Right ventricle myocardium inferior (tissue), 1 donor: ENCODE measurements around the gene HAUS3. TPM values are rescaled to one million over a fixed set of nuclear protein-coding genes. Genes with fewer than 3 reads are reported as not detected.
"Not testable (repeated sequence)": the region's sequence is repeated elsewhere in the genome, so short reads cannot be mapped to it uniquely, and the experiment has no call there.

Experiments
- ATAC-seq: fragments of 200-7000 bp; cut with Tn5 transposase; one replicate; pipeline ENCODE4 v1.9.1; 2020; ENCODE audit warnings: mild to moderate bottlenecking, moderate library complexity
- DNase-seq: peaks from one replicate; pipeline ENCODE4 v3.0.0; 2021; ENCODE audit errors: missing footprints
- intact Hi-C: fragments of 100-400 bp; cut with DNase I; formaldehyde crosslinking; loops from one replicate; pipeline ENCODE4 v1.11.0; 2022
- total RNA-seq: library from RNA; stranded (reverse); fragmentation: NEBNext Ultra II Directional; extraction: Animal tissue kit (Norgen Biotek cat#: 25700); gene quantifications from one replicate; pipeline ENCODE4 v1.2.1, GENCODE V29; 2021
- donor health status: DM: no; HTN: yes; CAD: no; lungs with severe emphysema.

HAUS3 gene
- total RNA-seq, 1 donor from 2014 or later: 7.7 TPM

DNA sequence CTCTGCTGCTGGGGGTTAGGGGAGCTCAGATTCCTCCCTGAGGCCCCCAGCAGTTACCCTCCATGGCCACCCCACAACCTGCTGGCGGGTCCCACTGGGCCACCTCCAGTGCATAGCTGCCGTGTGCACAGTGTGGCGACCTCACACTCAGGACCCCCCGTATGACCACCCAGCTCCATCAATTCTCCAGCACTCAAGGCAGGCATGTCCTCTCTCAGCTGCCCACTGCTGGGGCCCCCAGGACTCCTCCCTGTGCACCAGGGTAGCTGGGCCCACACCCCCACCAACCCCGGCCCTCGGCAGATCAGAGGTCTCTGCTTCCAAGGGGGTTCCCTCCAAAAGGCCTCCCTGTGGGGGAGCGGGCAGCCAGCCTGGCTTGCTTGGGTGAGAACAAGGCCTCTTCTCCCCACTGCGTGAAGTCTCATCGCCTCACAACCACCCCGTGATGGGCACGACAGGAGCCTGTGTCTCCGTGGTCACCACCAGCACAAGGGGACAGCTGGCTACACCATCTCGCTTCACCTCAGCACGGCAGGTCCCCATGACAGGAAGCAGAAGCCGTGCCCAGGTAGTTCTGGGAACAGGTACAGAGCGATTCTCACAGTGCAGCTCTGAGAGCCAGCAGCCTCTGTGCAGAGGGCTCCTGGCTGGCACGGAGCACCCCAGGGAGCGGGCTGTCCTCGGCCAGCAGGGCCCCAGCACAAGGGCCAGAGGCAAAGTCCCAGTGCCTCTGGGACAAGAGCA is 4.6 kb upstream of the HAUS3 start:
- no peak for ATAC-seq
- intact Hi-C loops: no loop called here
- DNase-seq: peak; percentile 65

DNA sequence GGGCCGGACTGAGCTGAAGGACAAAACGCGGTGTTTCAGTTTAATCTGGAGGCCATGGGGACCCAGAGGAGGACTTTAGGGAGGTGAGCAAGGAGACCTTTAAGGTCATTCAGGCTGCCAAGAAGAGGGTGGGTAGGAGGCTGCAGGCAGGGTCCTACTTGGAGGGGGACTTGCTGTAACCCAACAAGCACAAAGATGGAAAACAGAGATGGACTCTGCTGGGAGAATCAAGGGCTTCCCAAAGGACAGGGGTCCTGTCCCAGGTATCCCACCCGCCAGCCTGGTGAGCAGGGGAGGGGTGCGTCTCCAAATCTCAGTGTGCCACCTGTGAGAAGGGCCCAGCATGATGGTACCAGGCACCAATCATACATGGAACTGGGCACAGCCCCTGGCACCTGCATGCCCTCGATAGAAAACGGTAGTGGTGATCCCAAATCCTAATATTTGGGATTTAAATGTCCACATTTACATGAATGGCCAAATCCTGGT is 3.9 kb upstream of the HAUS3 start:
- no peak for DNase-seq
- intact Hi-C loops: no loop called here
- no peak for ATAC-seq

DNA sequence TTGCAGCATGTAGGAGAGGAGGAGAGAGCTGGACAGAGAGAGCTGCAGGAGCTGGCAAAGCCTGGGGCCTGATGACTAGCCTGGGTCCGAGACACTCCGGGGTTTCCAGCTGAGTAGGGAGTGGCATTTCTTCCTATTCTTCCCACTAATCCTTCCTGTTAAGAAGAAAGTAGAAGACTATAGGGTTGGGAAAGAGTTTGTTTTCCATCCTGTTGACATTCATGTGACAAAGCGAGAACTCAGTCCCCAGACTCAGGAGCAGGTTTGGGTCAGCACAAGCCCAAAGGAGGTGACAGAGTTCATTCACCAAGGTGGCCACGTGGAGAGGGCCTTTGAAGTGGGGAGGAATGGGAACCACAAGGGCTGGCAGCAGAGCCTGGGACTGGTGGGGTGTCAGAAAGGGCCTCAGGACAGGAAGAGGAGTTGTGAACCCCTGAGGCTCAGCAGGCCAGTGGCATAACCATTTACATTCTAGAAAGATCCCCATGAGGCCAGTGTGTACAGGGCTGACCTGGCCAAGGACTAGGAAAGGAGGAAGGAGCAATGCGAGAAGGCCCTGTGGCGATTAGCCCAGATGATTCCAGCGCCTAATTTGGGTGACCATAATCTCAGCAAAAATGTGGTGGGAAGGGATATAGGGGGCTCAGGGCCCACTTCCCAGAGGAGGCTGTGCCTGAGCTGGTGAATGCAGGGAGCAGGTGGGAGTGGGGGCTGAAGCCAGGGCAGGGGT is 3.3 kb upstream of the HAUS3 start:
- DNase-seq (no peak), ATAC-seq (no peak)
- intact Hi-C loops: no loop called here

DNA sequence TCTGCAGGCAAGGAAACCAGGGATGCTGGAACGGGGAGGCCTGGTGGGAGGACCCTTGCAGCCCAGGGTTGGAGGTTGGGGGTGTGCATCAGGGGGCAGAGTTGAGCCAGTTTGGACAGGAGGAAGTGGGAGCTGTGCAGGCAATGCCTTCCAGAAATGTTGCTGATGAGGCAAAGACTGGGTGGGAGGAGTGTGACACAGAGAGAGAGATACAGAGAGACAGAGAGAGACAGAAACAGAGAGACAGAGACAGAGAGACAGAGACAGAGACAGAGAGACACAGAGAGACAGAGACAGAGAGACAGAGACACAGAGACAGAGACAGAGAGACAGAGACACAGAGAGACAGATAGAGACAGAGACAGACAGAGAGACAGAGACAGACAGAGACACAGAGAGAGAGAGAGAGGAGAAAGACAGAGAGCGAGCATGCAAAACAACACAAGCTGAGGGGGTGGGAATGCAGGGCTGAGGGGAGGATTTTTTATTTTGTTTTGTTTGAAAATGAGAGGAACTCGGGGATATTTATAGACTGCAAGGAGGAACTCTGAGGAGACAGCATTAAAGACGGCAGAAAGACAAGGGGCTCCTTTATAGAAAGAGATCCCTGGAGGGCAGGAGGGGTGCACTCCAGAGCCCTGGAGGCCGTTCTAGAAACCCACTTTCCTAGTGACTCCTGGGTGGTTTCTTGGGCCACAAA is 1.9 kb upstream of the HAUS3 start:
- intact Hi-C loops: loop anchor here (2.0 to 5.0 kb wide), 2 partner anchors 13 to 173 kb away; partner anchors contain the start of genes CFAP99 and ZFYVE28
- ATAC-seq: peak; percentile 40

DNA sequence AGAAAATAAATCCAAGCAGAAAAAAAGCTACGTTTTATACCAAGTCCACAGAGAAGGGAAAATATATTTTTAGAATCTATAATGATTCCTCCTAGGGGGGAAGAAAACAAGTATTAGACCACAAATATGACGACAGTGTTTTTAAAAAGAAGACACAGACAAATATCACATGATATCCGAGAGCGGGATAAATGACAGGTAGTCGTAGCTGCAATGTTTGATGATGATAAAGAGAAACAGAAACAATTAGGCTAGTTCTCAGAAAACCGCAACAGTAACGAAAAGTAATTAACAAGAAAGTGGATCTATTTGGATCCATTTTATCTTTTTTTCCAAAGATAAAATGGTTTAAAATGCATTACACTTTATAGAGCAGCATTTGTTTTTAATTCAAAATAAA is 918 bp downstream of the HAUS3 start:
- DNase-seq: no peak
- no peak for ATAC-seq
- intact Hi-C loops: loop anchor here (5.0 kb wide), 1 partner anchor 176 kb away; the partner anchor contains the start of genes CFAP99 and ZFYVE28

More for the DNA sequence above, 1.9 kb upstream of the HAUS3 start:
- peak; percentile 75 for DNase-seq

DNA sequence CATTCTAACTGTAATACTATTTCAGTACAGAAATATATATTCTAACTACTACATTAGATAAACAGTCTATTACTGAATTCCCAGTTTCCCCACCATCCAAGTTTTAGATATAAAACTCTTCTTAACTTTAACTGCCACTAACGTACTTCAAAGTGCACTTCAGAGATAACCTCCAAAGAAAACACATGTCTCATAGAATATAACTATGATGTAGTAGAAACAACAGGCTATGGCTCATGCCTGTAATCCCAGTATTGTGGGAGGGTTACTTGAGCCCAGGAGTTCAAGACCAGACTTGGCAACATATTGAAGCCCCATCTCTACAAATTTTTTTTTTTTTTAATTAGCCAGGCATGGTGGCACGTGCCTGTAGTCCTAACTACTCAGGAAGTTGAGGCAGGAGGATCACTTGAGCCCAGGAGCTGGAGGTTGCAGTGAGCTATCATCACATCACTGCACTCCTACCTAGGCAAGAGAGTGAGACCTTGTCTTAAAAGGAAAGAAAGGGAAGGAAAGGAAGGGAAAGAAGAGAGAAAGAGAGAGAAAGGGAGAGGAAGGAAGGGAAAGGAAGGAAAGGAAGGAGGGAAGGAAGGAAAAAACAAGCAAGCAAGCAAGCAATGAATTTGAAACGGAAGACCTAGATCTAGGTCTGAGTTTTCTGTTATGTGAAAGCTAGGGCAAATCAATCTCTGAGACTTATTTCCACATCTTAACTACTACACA is 4.8 kb downstream of the HAUS3 start:
- DNase-seq: no peak
- intact Hi-C loops: no loop called here
- no peak for ATAC-seq

DNA sequence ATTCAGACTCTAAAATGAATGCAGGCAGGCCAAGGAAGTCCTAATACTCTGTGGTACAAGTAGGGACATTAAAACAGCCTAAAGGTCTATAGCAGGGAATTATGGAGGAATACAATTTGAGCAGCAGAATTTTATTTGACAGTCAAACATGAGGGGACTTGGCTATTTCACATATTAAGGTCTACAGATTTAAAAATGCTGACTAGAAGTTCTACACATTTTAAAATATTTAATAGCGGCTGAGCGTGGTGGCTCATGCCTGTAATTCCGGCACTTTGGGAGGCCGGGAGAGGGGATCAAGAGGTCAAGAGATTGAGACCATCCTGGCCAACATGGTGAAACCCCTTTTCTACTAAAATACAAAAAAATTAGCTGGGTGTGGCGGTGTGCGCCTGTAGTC is 10.8 kb downstream of the HAUS3 start:
- ATAC-seq (no peak), DNase-seq (no peak)
- intact Hi-C loops: no loop called here

DNA sequence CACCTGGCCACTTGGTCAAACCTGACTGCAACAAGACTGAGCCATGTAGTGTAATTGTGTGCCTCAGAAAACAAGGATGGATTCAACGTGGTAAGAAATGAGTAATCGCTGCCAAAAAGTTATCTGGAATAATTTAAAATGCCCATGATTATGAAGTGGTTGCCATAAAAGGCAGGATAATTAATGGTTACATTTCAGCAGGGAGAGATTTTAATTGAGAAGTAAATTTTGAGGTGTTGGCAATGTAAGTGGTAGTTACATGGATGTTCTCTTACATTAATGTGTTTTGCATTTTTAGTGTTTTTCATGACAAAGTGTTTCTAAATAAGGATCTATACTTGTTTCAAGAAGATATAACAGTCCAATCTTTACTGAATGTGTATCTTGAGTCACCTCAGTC is 15.7 kb downstream of the HAUS3 start:
- intact Hi-C loops: no loop called here
- ATAC-seq (no peak), DNase-seq (no peak)

DNA sequence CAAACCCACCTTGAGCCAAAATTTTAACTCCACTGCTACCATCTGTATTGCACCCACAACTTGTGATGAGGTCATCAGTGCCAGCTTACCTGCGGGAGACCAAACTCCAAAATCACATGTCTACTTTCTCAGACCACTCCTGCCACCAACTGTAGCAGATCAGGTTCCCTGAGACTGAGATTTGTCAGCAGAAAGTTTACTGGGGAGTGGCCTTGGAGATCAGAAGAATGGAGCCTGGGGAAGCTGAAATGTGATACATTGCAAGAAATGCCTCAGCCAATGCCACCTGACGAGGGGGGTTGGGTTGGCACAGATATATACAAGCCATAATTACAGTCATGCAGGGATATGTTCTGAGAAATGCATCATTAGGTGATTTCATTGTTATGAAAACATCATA is 19.1 kb downstream of the HAUS3 start:
- ATAC-seq (no peak), DNase-seq (no peak)
- intact Hi-C loops: no loop called here

DNA sequence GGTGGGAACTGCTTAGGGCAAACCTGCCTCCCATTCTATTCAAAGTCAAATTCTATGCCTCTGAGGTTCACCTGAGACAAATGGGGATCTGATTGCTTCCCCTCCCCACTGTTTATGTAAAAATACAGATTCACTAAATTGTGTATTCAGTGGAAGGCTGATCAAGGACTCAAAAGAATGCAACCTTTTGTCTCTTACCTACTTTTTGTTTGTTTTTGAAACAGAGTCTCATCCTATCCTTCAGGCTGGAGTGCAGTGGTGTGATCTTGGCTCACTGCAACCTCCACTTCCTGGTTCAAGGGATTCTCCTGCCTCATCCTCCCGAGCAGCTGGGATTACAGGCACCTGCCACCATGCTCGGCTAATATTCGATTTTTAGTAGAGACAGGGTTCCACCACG is 20.5 kb downstream of the HAUS3 start:
- DNase-seq, ATAC-seq: not testable (repeated sequence)
- intact Hi-C loops: loop anchor here (2.0 kb wide), 1 partner anchor 241 kb away; no protein-coding TSS in a partner anchor

DNA sequence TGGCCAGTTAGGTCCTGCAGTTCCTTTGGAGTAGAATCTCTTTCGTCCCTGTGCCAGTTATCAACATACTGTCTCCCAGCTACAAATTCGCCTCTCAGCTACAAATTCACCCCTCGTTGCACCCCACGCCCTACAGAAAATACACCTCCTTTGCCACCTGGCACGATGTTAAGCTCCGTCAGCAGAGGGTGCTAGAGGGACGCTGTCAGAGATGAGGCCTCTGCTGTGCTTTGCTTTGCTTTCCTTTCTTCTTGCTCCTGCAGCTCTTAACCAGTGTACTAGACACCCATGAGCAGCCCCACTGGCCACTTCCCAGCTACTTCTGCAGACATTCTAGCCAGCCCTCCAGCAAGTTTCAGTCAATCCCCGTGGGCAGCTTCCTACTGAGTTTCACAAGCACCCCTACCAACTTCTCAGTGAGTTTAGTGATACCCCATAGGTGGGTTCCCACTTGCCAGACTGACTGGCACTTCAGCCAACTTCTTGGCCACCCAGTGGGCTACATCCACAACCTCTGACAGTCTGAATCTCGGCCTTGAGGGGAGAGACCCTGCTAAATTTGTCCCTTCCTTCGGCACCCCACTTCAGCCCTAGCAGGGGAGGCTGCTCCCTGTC is 21.8 kb downstream of the HAUS3 start:
- intact Hi-C loops: loop anchor here (1.0 to 2.0 kb wide), 2 partner anchors 221 to 243 kb away; no protein-coding TSS in a partner anchor
- DNase-seq: peak; percentile 80
- ATAC-seq: peak; percentile 85

DNA sequence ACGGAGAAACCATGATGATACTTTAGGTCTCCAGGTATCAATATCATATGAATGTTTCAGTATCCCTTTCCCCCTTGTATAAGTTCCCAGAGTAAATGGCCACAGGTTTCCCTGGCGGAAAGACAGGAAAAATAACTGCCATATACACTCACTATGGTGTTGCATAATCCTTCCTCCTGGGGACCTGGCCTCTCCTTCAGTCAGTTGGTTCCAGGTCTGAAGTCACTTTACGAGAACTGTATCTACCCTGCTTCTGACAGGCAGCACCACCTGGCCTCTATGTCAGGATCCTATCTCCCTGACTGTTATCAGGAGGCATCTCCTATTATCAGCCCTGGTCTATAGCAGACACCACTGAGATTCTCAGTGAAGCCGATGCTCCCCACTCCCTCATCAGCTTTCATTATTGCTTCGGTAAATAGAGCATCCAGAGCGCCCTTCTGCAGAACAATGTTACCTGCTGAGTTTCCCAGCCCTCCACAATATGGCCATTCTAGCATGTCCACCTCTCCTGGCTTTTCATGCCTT is 22.6 kb downstream of the HAUS3 start:
- intact Hi-C loops: no loop called here
- no peak for ATAC-seq

DNA sequence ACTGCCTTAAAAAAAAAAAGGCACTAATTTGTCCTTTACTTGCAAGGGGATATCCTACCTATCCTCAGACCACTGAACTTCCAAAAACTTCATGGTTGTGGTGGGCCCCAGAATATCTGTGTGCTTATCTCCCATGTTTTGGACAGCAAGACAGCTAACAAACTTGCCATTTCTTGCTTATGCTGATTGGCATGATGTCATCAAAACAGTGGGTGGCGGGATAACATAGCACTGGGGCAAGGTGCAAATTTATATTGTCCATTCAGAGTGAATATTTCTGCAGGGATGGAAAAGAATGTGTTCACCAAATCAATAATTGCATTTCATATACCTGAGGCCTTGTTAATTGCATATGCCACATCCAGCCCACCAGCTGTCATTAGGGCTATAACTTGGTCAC is 23.5 kb downstream of the HAUS3 start:
- DNase-seq (no peak), ATAC-seq (no peak)
- intact Hi-C loops: no loop called here

More for the DNA sequence above, 22.6 kb downstream of the HAUS3 start:
- no peak for DNase-seq

DNA sequence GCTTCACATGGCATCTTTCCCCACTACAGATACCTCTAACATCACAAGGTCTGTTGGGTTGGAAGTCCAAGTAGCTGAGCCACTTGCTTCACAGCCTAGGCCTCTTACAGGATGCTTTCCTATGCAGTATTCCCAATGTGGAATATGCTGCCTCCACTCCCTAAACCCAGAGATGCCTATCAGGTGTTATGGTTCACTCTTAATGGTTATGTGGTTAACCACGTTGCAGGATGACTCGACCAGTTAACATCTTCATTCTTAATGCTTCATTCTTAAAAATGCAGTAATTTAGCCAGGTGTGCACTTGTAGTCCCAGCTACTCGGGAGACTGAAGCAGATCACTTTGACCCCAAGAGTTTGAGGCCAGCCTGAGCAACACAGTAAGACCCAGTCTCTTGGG is 24.2 kb downstream of the HAUS3 start:
- intact Hi-C loops: no loop called here
- no peak for ATAC-seq
- DNase-seq: no peak

DNA sequence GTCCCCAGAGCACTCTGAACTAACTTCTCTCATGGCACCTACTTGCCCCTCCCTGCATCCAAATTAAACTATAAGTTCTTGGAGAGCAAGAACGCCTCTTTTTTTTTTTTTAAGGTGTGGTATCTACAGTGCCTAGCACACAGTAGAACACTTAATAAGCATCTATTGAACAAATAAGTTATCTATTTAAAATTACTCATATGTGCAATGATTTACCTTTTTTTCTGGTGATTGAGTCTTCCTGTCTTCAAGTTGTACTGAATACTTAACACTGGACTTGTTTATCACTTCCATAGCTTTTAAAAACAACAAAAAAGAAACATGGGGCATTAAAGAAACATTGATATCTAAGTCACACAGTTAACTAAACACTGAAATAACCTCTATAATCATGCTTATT is 29.1 kb downstream of the HAUS3 start:
- intact Hi-C loops: no loop called here
- ATAC-seq: no peak
- DNase-seq: no peak

DNA sequence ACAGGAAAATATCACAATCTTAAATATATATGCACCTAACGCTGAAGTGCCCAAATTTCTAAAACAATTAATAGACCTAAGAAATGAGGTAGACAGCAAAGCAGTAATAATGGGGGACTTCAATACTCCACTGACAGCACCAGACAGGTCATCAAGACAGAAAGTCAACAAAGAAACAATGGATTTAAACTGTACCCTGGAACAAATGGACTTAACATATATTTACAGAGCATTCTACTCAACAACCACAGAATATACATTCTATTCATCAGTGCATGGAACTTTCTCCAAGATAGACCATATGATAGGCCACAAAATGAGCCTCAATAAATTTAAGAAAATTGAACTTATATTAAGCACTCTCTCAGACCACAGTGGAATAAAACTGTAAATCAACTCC is 39.1 kb downstream of the HAUS3 start:
- intact Hi-C loops, ATAC-seq, DNase-seq: not testable (repeated sequence)

DNA sequence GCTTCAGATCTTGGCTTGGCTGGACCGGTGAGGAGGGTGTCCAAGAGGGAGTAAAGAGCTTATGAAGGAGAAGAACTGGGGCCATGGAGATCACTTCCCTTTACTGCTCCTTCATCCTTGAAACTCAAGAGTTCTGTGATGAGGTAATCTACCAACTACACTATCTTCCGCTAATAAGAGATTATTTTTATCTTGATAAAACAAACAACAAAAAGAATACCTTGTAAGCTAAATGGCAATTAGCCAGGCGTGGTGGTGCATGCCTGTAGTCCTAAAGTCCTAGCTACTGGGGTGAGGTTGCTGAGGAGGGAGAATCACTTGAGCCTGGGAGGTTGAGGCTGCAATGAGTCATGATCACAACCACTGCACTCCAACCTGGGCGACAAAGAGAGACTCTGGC is 47.4 kb downstream of the HAUS3 start:
- no peak for ATAC-seq

DNA sequence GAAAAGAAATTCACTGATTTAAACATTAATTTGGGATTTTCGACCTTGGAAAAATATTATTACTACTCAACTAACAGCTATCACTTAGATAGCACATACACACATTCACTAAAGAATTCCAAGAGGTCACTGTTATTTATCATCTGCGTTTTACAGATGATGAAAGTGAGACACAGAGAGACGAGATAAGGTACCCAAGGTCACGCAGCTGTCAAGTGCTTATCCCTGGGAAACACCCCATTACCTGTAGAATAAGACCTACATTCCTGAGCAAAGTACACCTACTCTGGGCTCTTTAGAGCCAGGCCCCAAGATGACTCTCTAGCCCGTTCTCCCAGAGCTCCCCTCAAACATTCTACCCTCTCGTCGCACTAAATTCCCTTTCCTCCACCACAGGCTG is 48.6 kb downstream of the HAUS3 start:
- ATAC-seq: no peak

More for the DNA sequence above, 47.4 kb downstream of the HAUS3 start:
- DNase-seq: no peak
- intact Hi-C loops: no loop called here

More for the DNA sequence above, 48.6 kb downstream of the HAUS3 start:
- no peak for DNase-seq
- intact Hi-C loops: no loop called here
